GM23338 (cell line): ENCODE measurements around the gene NDUFA12. TPM values are rescaled to one million over a fixed set of nuclear protein-coding genes. Genes with fewer than 3 reads are reported as not detected.

Source experiments
- ATAC-seq: fragments of 200-7000 bp; cut with Tn5 transposase; 3 replicates; pipeline ENCODE4 v1.9.1; 2020
- DNase-seq: peaks from one replicate; pipeline ENCODE4 v3.0.0-alpha.2; 2015; ENCODE audit warnings: low spot score
- H2AFZ ChIP-seq: fragments of 200-600 bp; sonication (generic); 2 replicates; pipeline ENCODE4 v1.8.0; 2016; ENCODE audit warnings: antibody characterized with exemption, mild to moderate bottlenecking, moderate library complexity
- H3F3A ChIP-seq: fragments of 200-600 bp; sonication (generic); replicated peaks from 2 replicates; pipeline ENCODE4 v1.8.0; 2017; ENCODE audit warnings: antibody characterized with exemption, mixed run types, low read depth
- H3K27ac ChIP-seq: fragments of 200-600 bp; sonication (generic); 2 replicates; pipeline ENCODE4 v1.6.1; 2016; ENCODE audit warnings: low read depth
- H3K27me3 ChIP-seq: fragments of 200-600 bp; sonication (generic); 2 replicates; pipeline ENCODE4 v1.8.0; 2016; ENCODE audit warnings: mild to moderate bottlenecking, mixed run types, moderate library complexity; ENCODE audit not compliant: insufficient read depth
- H3K36me3 ChIP-seq: fragments of 200-600 bp; sonication (generic); 2 replicates; pipeline ENCODE4 v1.8.0; 2016; ENCODE audit warnings: mild to moderate bottlenecking; ENCODE audit not compliant: insufficient read depth
- H3K4me1 ChIP-seq: fragments of 200-600 bp; sonication (generic); 2 replicates; pipeline ENCODE4 v1.8.0; 2016; ENCODE audit warnings: mild to moderate bottlenecking, moderate library complexity; ENCODE audit not compliant: insufficient read depth
- H3K4me2 ChIP-seq: fragments of 200-600 bp; sonication (generic); 2 replicates; pipeline ENCODE4 v1.7.1; 2017; ENCODE audit warnings: mixed run types
- H3K4me3 ChIP-seq: fragments of 200-600 bp; sonication (generic); 2 replicates; pipeline ENCODE4 v1.6.1; 2016; ENCODE audit warnings: mixed run types
- H3K79me2 ChIP-seq: fragments of 200-600 bp; sonication (generic); replicated peaks from 2 replicates; pipeline ENCODE4 v1.8.0; 2017; ENCODE audit warnings: mild to moderate bottlenecking; ENCODE audit not compliant: insufficient read depth
- H3K9me2 ChIP-seq: fragments of 200-600 bp; sonication (generic); 2 replicates; pipeline ENCODE4 v1.8.0; 2017; ENCODE audit not compliant: insufficient read depth
- H4K20me1 ChIP-seq: fragments of 200-600 bp; sonication (generic); replicated peaks from 2 replicates; pipeline ENCODE4 v1.8.0; 2017; ENCODE audit warnings: mild to moderate bottlenecking; ENCODE audit not compliant: insufficient read depth
- H3K27ac Mint-ChIP-seq: 2 replicates; pipeline ENCODE4 v1.8.0; 2020; ENCODE audit warnings: inconsistent platforms, mild to moderate bottlenecking, moderate library complexity, mixed read lengths
- H3K27me3 Mint-ChIP-seq: 3 replicates; pipeline ENCODE4 v1.8.0; 2022; ENCODE audit warnings: low read depth, mild to moderate bottlenecking, moderate library complexity, mixed read lengths, inconsistent platforms; ENCODE audit not compliant: insufficient read depth, poor library complexity
- H3K36me3 Mint-ChIP-seq: 3 replicates; pipeline ENCODE4 v1.8.0; 2021; ENCODE audit warnings: low read depth, mild to moderate bottlenecking, inconsistent platforms, moderate library complexity, mixed read lengths
- H3K4me1 Mint-ChIP-seq: 3 replicates; pipeline ENCODE4 v1.8.0; 2020; ENCODE audit warnings: mild to moderate bottlenecking, inconsistent platforms, mixed read lengths
- H3K4me3 Mint-ChIP-seq: 3 replicates; pipeline ENCODE4 v1.8.0; 2021; ENCODE audit warnings: moderate library complexity, mild to moderate bottlenecking, inconsistent platforms, mixed read lengths
- H3K9me3 Mint-ChIP-seq: 3 replicates; pipeline ENCODE4 v1.8.0; 2020; ENCODE audit warnings: moderate library complexity, mild to moderate bottlenecking, inconsistent platforms, mixed read lengths
- CREB1 ChIP-seq: fragments of 250-450 bp; sonication (Bioruptor Pico); IDR thresholded peaks from 2 replicates; pipeline ENCODE4 v1.5.0; 2020; ENCODE audit warnings: low read depth, mild to moderate bottlenecking, moderate library complexity
- EZH2 ChIP-seq: fragments of 200-600 bp; sonication (generic); IDR thresholded peaks from one replicate; pipeline ENCODE4 v1.8.0; 2017; ENCODE audit warnings: antibody characterized with exemption, mild to moderate bottlenecking, low read depth; ENCODE audit not compliant: unreplicated experiment
- EZH2phosphoT487 ChIP-seq: fragments of 200-600 bp; sonication (generic); IDR thresholded peaks from one replicate; pipeline ENCODE4 v1.8.1; 2018; ENCODE audit warnings: antibody characterized with exemption; ENCODE audit not compliant: unreplicated experiment
- JUNB ChIP-seq: IDR thresholded peaks from one replicate; pipeline ENCODE4 v1.6.1; 2016; ENCODE audit warnings: antibody characterized with exemption; ENCODE audit not compliant: unreplicated experiment
- NANOG ChIP-seq: IDR thresholded peaks from 2 replicates; pipeline ENCODE4 v1.6.1; 2016; ENCODE audit warnings: antibody characterized with exemption, borderline replicate concordance
- POLR2AphosphoS5 ChIP-seq: IDR thresholded peaks from 2 replicates; pipeline ENCODE4 v1.6.1; 2016; ENCODE audit warnings: antibody characterized with exemption, low read depth
- STAT1 ChIP-seq: IDR thresholded peaks from one replicate; pipeline ENCODE4 v1.6.1; 2016; ENCODE audit warnings: antibody characterized with exemption; ENCODE audit not compliant: unreplicated experiment
- ZNF114 ChIP-seq: fragments of 250-450 bp; sonication (Bioruptor Pico); IDR thresholded peaks from 2 replicates; pipeline ENCODE4 v1.5.0; 2020; ENCODE audit warnings: mild to moderate bottlenecking, moderate library complexity
- ZNF331 ChIP-seq: fragments of 250-450 bp; sonication (Bioruptor Pico); IDR thresholded peaks from 2 replicates; pipeline ENCODE4 v1.5.0; 2020; ENCODE audit warnings: low read depth, mild to moderate bottlenecking, moderate library complexity
- polyA plus RNA-seq: library from polyadenylated mRNA; unstranded; fragments of >200 nt; fragmentation: Nextera tagmentation; extraction: Ambion mirVana; gene quantifications from 2 replicates; pipeline ENCODE4 v1.2.1, GENCODE V29; 2016
- total RNA-seq: library from RNA; depleted of rRNA; stranded (reverse); fragments of >200 nt; shearing (Covaris generic); gene quantifications from 2 replicates; pipeline ENCODE4 v1.2.3, GENCODE V29; 2014
- TF ChIP-seq, protein P1 (sequence below), 2 experiments: fragments of 200-600 bp in 1 of 2; sonication (generic) in 1 of 2; conservative IDR thresholded peaks; 2 replicates each; pipeline versions ENCODE4 v1.5.1 to v1.6.1; 2016 to 2017; ENCODE audit warnings: antibody characterized with exemption in 2 of 2, low read depth in 2 of 2, mild to moderate bottlenecking in 2 of 2, moderate library complexity in 1 of 2
- TF ChIP-seq, protein P2 (sequence below): fragments of 250-450 bp; sonication (Bioruptor Pico); IDR thresholded peaks from 2 replicates; pipeline ENCODE4 v1.5.0; 2020; ENCODE audit warnings: mild to moderate bottlenecking, moderate library complexity
- TF ChIP-seq, protein P3 (sequence below): IDR thresholded peaks from 2 replicates; pipeline ENCODE4 v1.6.1; 2016; ENCODE audit warnings: antibody characterized with exemption
- TF ChIP-seq, protein P4 (sequence below): IDR thresholded peaks from one replicate; pipeline ENCODE4 v1.6.1; 2018; ENCODE audit warnings: antibody characterized with exemption; ENCODE audit not compliant: unreplicated experiment

NDUFA12 gene
- total and polyA plus RNA-seq, 2 experiments from 2014 or later = 84.9 to 386 TPM

DNA sequence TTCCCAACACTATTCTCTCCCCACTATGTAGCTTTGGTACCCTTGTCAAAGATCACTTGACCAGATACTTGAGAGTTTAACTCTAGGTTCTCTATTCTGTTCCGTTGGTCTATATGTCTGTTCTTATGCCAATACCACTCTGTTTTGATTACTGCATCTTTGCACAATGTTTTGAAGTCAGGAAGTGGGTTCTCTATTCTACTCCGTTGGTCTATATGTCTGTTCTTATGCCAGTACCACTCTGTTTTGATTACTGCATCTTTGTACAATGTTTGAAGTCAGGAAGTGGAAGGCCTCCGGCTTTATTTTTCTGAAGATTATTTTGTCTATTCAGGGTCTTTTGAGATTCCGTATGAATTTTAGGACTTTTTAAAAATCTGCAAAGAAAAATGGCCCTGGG lies 2.7 kb upstream of the NDUFA12 start:
- DNase-seq (no peak), ATAC-seq (no peak)
- H3K27me3 ChIP-seq = no peaks in the 10 kb centered on the region
- H3K4me3 ChIP-seq = no peak overlapping the region
- H3K27ac ChIP-seq = no peak overlapping the region
- no peaks in the 10 kb centered on the region for H3K4me1 ChIP-seq
- no peak overlapping the region for H3K27ac Mint-ChIP-seq
- peaks cover 4% of the 10 kb centered on the region for H3K4me1 Mint-ChIP-seq
- peaks cover 9% of the 10 kb centered on the region for H3K27me3 Mint-ChIP-seq
- TF ChIP-seq, protein P1, sequence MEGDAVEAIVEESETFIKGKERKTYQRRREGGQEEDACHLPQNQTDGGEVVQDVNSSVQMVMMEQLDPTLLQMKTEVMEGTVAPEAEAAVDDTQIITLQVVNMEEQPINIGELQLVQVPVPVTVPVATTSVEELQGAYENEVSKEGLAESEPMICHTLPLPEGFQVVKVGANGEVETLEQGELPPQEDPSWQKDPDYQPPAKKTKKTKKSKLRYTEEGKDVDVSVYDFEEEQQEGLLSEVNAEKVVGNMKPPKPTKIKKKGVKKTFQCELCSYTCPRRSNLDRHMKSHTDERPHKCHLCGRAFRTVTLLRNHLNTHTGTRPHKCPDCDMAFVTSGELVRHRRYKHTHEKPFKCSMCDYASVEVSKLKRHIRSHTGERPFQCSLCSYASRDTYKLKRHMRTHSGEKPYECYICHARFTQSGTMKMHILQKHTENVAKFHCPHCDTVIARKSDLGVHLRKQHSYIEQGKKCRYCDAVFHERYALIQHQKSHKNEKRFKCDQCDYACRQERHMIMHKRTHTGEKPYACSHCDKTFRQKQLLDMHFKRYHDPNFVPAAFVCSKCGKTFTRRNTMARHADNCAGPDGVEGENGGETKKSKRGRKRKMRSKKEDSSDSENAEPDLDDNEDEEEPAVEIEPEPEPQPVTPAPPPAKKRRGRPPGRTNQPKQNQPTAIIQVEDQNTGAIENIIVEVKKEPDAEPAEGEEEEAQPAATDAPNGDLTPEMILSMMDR (conservative IDR thresholded peaks at IDR 0.05; ENCODE audit: low read depth in 2 of 2) = no peak
- no peak for TF ChIP-seq JUNB
- no peak for TF ChIP-seq STAT1
- no peak for TF ChIP-seq CREB1 (CRISPR knock-in tag)
- no peak for TF ChIP-seq NANOG
- TF ChIP-seq EZH2 = no peak
- TF ChIP-seq EZH2phosphoT487 = no peak
- TF ChIP-seq, protein P2, sequence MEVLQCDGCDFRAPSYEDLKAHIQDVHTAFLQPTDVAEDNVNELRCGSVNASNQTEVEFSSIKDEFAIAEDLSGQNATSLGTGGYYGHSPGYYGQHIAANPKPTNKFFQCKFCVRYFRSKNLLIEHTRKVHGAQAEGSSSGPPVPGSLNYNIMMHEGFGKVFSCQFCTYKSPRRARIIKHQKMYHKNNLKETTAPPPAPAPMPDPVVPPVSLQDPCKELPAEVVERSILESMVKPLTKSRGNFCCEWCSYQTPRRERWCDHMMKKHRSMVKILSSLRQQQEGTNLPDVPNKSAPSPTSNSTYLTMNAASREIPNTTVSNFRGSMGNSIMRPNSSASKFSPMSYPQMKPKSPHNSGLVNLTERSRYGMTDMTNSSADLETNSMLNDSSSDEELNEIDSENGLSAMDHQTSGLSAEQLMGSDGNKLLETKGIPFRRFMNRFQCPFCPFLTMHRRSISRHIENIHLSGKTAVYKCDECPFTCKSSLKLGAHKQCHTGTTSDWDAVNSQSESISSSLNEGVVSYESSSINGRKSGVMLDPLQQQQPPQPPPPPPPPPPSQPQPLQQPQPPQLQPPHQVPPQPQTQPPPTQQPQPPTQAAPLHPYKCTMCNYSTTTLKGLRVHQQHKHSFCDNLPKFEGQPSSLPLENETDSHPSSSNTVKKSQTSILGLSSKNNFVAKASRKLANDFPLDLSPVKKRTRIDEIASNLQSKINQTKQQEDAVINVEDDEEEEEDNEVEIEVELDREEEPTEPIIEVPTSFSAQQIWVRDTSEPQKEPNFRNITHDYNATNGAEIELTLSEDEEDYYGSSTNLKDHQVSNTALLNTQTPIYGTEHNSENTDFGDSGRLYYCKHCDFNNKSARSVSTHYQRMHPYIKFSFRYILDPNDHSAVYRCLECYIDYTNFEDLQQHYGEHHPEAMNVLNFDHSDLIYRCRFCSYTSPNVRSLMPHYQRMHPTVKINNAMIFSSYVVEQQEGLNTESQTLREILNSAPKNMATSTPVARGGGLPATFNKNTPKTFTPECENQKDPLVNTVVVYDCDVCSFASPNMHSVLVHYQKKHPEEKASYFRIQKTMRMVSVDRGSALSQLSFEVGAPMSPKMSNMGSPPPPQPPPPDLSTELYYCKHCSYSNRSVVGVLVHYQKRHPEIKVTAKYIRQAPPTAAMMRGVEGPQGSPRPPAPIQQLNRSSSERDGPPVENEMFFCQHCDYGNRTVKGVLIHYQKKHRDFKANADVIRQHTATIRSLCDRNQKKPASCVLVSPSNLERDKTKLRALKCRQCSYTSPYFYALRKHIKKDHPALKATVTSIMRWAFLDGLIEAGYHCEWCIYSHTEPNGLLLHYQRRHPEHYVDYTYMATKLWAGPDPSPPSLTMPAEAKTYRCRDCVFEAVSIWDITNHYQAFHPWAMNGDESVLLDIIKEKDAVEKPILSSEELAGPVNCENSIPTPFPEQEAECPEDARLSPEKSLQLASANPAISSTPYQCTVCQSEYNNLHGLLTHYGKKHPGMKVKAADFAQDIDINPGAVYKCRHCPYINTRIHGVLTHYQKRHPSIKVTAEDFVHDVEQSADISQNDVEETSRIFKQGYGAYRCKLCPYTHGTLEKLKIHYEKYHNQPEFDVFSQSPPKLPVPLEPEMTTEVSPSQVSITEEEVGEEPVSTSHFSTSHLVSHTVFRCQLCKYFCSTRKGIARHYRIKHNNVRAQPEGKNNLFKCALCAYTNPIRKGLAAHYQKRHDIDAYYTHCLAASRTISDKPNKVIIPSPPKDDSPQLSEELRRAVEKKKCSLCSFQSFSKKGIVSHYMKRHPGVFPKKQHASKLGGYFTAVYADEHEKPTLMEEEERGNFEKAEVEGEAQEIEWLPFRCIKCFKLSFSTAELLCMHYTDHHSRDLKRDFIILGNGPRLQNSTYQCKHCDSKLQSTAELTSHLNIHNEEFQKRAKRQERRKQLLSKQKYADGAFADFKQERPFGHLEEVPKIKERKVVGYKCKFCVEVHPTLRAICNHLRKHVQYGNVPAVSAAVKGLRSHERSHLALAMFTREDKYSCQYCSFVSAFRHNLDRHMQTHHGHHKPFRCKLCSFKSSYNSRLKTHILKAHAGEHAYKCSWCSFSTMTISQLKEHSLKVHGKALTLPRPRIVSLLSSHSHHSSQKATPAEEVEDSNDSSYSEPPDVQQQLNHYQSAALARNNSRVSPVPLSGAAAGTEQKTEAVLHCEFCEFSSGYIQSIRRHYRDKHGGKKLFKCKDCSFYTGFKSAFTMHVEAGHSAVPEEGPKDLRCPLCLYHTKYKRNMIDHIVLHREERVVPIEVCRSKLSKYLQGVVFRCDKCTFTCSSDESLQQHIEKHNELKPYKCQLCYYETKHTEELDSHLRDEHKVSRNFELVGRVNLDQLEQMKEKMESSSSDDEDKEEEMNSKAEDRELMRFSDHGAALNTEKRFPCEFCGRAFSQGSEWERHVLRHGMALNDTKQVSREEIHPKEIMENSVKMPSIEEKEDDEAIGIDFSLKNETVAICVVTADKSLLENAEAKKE (CRISPR knock-in tag) = no peak
- TF ChIP-seq, protein P3, sequence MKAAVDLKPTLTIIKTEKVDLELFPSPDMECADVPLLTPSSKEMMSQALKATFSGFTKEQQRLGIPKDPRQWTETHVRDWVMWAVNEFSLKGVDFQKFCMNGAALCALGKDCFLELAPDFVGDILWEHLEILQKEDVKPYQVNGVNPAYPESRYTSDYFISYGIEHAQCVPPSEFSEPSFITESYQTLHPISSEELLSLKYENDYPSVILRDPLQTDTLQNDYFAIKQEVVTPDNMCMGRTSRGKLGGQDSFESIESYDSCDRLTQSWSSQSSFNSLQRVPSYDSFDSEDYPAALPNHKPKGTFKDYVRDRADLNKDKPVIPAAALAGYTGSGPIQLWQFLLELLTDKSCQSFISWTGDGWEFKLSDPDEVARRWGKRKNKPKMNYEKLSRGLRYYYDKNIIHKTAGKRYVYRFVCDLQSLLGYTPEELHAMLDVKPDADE = no peak
- TF ChIP-seq, protein P4, sequence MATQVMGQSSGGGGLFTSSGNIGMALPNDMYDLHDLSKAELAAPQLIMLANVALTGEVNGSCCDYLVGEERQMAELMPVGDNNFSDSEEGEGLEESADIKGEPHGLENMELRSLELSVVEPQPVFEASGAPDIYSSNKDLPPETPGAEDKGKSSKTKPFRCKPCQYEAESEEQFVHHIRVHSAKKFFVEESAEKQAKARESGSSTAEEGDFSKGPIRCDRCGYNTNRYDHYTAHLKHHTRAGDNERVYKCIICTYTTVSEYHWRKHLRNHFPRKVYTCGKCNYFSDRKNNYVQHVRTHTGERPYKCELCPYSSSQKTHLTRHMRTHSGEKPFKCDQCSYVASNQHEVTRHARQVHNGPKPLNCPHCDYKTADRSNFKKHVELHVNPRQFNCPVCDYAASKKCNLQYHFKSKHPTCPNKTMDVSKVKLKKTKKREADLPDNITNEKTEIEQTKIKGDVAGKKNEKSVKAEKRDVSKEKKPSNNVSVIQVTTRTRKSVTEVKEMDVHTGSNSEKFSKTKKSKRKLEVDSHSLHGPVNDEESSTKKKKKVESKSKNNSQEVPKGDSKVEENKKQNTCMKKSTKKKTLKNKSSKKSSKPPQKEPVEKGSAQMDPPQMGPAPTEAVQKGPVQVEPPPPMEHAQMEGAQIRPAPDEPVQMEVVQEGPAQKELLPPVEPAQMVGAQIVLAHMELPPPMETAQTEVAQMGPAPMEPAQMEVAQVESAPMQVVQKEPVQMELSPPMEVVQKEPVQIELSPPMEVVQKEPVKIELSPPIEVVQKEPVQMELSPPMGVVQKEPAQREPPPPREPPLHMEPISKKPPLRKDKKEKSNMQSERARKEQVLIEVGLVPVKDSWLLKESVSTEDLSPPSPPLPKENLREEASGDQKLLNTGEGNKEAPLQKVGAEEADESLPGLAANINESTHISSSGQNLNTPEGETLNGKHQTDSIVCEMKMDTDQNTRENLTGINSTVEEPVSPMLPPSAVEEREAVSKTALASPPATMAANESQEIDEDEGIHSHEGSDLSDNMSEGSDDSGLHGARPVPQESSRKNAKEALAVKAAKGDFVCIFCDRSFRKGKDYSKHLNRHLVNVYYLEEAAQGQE = no peak
- TF ChIP-seq ZNF331 (CRISPR knock-in tag) = no peak
- no peak for TF ChIP-seq POLR2AphosphoS5
- TF ChIP-seq ZNF114 (CRISPR knock-in tag) = no peak
- peaks cover 5% of the 10 kb centered on the region; the same call in 1 of the 2 replicates for H3K36me3 ChIP-seq
- peaks cover 11% of the 10 kb centered on the region for H3K79me2 ChIP-seq
- H4K20me1 ChIP-seq = no peaks in the 10 kb centered on the region
- H3F3A ChIP-seq = no peaks in the 10 kb centered on the region
- peaks cover 12% of the 10 kb centered on the region; the same call in 2 of the 3 replicates for H3K9me3 Mint-ChIP-seq
- no peak overlapping the region for H2AFZ ChIP-seq
- H3K4me2 ChIP-seq = no peak overlapping the region
- no peaks in the 10 kb centered on the region for H3K9me2 ChIP-seq
- H3K36me3 Mint-ChIP-seq = peaks cover 2% of the 10 kb centered on the region; the same call in 2 of the 3 replicates
- H3K4me3 Mint-ChIP-seq = no peak overlapping the region
